A673 (cell line): ENCODE measurements around the gene PGD.

ENCODE experiments used
- EZH2 ChIP-seq: fragments of 200-600 bp; sonication (generic); IDR thresholded peaks from 2 replicates; pipeline ENCODE4 v1.6.1; 2017; ENCODE audit warnings: borderline replicate concordance, low read depth, mild to moderate bottlenecking, mixed read lengths, antibody characterized with exemption, low read length; ENCODE audit not compliant: poor library complexity, severe bottlenecking
- TF ChIP-seq, protein P1 (sequence below): fragments of 300-800, 200-600 bp; sonication (generic); conservative IDR thresholded peaks from 2 replicates; pipeline ENCODE4 v1.5.1; 2017; ENCODE audit warnings: low read depth, mild to moderate bottlenecking, antibody characterized with exemption, low read length, moderate library complexity, mixed read lengths

DNA sequence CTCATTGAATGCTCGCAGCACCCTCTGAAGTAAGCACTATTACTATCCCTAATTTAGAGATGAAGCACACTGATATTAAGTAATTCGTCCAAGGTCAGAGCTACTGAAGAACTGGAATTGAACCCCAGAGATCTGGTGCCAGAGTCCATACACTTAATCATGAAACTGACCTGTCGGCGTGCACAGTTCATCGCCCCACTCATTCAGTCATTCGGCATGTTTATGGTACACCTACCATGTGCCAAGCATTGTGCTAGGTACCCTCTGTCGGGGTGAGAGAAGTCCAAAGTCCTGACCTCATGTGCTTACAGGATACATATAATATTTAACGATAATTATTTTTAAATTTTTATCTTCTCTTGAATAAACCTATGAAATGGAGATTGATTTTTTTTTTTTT, 25.8 kb downstream of the PGD start:
- TF ChIP-seq, protein P1, sequence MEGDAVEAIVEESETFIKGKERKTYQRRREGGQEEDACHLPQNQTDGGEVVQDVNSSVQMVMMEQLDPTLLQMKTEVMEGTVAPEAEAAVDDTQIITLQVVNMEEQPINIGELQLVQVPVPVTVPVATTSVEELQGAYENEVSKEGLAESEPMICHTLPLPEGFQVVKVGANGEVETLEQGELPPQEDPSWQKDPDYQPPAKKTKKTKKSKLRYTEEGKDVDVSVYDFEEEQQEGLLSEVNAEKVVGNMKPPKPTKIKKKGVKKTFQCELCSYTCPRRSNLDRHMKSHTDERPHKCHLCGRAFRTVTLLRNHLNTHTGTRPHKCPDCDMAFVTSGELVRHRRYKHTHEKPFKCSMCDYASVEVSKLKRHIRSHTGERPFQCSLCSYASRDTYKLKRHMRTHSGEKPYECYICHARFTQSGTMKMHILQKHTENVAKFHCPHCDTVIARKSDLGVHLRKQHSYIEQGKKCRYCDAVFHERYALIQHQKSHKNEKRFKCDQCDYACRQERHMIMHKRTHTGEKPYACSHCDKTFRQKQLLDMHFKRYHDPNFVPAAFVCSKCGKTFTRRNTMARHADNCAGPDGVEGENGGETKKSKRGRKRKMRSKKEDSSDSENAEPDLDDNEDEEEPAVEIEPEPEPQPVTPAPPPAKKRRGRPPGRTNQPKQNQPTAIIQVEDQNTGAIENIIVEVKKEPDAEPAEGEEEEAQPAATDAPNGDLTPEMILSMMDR, result no peak
- no peak for TF ChIP-seq EZH2
